ENCODE data around the gene RBM47. TPM values are rescaled to one million over a fixed set of nuclear protein-coding genes. Genes with fewer than 3 reads are reported as not detected.

RBM47 gene
- total and polyA plus RNA-seq, 10 of the 15 experiments (the other 5 are each of a cell fraction or from before 2014, with no cell fraction given) = 7.9 to 45.0 (median 28.7) TPM

DNA sequence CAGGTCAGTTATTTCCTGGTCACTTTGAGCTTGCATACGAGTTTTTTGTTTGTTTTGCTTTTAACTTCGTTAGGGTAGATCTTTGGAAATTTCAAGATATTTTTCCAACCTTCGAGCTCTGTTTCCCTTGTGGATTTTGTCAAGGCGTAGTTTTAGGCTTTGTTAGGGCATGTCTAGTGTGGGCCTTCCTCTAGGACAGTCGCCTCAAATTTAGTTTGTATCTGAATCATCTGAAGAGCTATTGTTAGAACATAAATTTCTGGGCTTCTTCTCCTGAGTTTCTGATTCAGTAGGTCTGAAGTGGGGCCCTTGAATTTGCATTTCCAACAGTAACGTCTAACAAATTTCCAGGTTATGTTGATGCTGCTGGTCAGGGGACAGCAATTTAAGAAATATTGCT, 48.8 kb upstream of the RBM47 start:
- SMC1A ChIA-PET (ENCODE audit: uncharacterized antibody, unreplicated experiment) = interaction anchor here (0.6 to 1.7 kb wide), 8 partner anchors 8 to 737 kb away, joined by 3 to 4 read pairs (median 3); no protein-coding TSS in a partner anchor
- 49% methylated on average over 6 of the region's 6 CpGs for WGBS (ENCODE audit: insufficient coverage, insufficient replicate concordance, low lambda C conversion rate, missing lambda C conversion rate)
- DNase-seq (ENCODE audit: low read depth, low spot score) (no peak), ATAC-seq (no peak), FAIRE-seq (no peak)
- CTCF ChIA-PET = interaction anchor here (0.9 to 1.8 kb wide), 4 partner anchors 29 to 92 kb away, joined by 3 to 6 read pairs (median 4); no protein-coding TSS in a partner anchor
- no peak for TF ChIP-seq IKZF2 (IDR thresholded peaks at IDR 0.05)
- no peak for TF ChIP-seq STAT3 (IDR thresholded peaks at IDR 0.05; ENCODE audit: low read depth, low read length)
- TF ChIP-seq, protein P1, sequence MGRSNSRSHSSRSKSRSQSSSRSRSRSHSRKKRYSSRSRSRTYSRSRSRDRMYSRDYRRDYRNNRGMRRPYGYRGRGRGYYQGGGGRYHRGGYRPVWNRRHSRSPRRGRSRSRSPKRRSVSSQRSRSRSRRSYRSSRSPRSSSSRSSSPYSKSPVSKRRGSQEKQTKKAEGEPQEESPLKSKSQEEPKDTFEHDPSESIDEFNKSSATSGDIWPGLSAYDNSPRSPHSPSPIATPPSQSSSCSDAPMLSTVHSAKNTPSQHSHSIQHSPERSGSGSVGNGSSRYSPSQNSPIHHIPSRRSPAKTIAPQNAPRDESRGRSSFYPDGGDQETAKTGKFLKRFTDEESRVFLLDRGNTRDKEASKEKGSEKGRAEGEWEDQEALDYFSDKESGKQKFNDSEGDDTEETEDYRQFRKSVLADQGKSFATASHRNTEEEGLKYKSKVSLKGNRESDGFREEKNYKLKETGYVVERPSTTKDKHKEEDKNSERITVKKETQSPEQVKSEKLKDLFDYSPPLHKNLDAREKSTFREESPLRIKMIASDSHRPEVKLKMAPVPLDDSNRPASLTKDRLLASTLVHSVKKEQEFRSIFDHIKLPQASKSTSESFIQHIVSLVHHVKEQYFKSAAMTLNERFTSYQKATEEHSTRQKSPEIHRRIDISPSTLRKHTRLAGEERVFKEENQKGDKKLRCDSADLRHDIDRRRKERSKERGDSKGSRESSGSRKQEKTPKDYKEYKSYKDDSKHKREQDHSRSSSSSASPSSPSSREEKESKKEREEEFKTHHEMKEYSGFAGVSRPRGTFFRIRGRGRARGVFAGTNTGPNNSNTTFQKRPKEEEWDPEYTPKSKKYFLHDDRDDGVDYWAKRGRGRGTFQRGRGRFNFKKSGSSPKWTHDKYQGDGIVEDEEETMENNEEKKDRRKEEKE (IDR thresholded peaks at IDR 0.05) = no peak
- TF ChIP-seq IKZF1 (conservative IDR thresholded peaks at IDR 0.05) = no peak
- no peak for TF ChIP-seq SREBF2 (IDR thresholded peaks at IDR 0.05; ENCODE audit: low read length)
- Histone ChIP-seq H3K9me3 (replicated peaks; ENCODE audit: control insufficient read depth, insufficient read depth, low read length) (no peaks in the 10 kb centered on the region), H4K20me1 (ENCODE audit: control insufficient read depth, insufficient read depth) (no peaks in the 10 kb centered on the region), H3K9ac (ENCODE audit: control insufficient read depth, insufficient read depth, low read length) (no peak overlapping the region), H3K27ac (ENCODE audit: control insufficient read depth, insufficient read depth) (no peak overlapping the region), H3K4me1 (ENCODE audit: control insufficient read depth, insufficient read depth, low read length) (peaks cover under 1% of the 10 kb centered on the region), H3K36me3 (ENCODE audit: control insufficient read depth in 2 of 2, insufficient read depth in 2 of 2, low read length in 1 of 2) (no peaks in the 10 kb centered on the region), H3K4me2 (ENCODE audit: control insufficient read depth, insufficient read depth) (no peak overlapping the region), H2AFZ (ENCODE audit: control insufficient read depth, low read depth, low read length) (no peak overlapping the region), H3K27me3 (replicated peaks in 1 of 2; ENCODE audit: control insufficient read depth in 2 of 2, insufficient read depth in 2 of 2, low read length in 1 of 2) (no peaks in the 10 kb centered on the region), H3K4me3 (no peak overlapping the region), H3K79me2 (ENCODE audit: control insufficient read depth, insufficient read depth, low read length) (no peaks in the 10 kb centered on the region)
- in situ Hi-C loops (cut with MboI) (no loop called here), intact Hi-C loops (cut with micrococcal nuclease; ENCODE audit: unreplicated experiment) (no loop called here)
- BruUV-seq (replicated peaks) = no TSS peak
- POLR2A ChIA-PET = interaction anchor here (0.5 to 1.2 kb wide), 3 partner anchors 16 to 890 kb away, joined by 3 to 4 read pairs (median 3); no protein-coding TSS in a partner anchor
- RAD21 ChIA-PET (ENCODE audit: unreplicated experiment) = interaction anchor here (1.8 kb wide), 1 partner anchor 40 kb away, joined by 4 read pairs; no protein-coding TSS in a partner anchor

All from GM12878 (cell line).